ENCODE measurements around the gene SPSB1.

SPSB1 gene

DNA sequence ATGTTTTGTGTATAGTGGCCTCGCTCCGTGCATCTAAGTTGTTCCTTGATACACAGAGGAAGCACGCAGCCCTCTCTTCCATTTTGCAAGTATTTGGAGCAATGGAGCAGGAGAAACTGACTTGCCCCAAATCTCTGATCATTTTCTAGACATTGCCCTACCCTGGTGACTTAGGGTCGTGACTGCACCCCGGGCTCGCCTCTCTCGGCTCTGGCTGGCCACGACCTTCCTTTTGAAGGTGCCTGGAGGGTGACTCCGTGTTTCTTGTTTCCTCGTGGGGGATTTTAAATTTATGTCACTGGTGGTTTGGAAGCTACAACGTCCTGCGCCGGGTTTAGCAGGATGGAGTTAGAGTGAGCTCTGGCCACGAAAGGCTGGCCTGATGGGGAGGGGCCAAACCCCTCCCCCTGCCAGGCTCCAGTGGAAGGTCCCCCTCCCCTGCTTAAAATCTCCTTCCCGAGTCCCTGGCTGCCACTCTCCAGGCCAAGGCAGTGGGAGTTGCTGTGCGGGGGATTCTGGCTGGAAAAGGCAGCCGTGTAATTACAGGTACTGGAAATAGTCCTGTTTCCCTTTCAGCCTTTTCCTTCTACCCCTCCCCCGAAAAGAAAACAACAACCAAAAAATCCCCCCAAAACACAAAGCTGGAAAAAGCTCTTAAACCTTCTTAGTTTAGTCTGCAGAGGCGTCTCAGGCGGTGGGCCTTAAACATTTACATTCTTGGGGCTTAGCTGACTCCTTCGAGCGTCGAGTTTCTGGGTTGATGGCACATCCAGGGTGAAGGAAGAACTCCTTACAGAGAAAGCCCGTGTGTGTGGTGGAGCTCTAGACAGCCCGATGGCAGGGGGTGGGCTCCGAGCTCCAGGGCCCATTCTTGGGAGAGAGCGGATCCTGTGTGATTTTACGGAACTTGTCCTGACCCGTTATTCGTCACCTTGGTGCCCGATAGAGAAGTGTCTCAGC, 28.1 kb downstream of the SPSB1 start:
- no peak for DNase-seq

GRCh38 chr1:9321480-9321849, 28.8 kb downstream of the SPSB1 start:
- no peak for DNase-seq

GRCh38 chr1:9321986-9322660, 29.4 kb downstream of the SPSB1 start:
- DNase-seq = no peak

DNA sequence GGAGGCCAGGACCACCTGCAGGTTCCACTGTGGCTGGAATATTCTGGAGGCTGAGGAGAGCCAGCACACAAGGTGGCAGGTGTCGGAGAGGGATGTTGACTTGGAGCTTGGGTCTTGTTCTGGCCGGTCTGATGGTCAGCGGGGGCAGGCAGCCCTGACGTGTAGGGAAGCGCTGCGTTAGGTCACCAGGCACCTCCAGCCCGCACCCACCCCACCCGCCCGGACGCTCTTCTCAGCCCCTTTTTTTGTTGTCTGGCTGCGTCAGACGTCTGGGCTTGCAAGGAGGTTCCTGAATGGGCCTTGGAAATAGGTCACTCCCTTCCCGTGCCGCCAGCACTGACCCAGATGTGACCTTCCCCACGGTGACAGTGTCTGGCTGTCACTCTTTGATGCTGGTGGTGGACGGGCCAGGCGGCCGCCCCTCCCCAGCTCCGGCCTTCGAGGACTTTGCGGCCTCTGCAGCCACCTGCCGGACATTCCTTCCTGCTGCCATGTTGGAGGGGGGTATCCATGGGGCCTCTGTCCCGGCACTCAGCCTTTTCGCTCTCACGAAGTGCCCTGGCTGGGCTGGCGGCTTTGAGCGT, 30.1 kb downstream of the SPSB1 start:
- no peak for DNase-seq

GRCh38 chr1:9324246-9325096, 31.8 kb downstream of the SPSB1 start:
- DNase-seq = no peak

- no peak for DNase-seq
Observed at GRCh38 chr1:9326596-9326995, 33.9 kb downstream of the SPSB1 start.

DNA sequence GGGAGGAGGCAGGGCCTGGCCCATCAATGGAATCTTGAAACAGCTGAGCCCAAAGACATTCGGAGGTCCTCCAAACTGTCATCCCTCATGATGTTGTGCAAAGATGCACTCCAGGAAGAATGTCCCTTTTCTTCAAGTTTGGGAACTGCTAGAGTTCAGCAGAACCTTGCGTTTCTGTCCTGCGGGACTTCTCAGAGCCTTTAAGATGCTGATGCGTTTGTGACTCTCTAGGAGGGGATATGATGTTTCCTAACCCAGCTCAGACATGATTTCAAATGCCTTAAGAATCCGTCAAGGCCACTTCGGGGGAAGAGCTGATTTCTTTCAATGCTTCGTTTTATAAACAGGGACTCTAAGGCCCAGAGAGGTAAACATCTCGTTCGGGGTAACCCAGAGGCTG, 35.5 kb downstream of the SPSB1 start:
- no peak for DNase-seq

DNA sequence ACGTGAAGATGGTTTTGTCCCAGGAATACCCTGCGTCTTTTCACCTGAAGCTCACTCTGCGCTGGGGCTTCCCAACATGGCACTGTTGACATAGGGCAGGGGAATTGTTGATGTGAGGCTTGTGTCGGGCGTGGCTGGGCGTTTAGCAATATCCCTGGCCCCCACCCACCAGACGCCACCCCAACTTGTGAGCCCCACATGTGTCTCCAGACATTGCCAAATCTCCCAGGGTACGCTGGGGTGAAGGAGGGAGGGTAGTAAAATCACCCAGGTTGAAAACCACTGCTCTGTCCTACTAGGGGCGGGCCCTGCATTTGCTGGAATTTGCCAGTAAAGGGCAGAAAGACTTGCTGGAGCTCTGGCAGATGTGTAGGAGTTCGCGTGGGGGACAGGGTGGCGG, 36.0 kb downstream of the SPSB1 start:
- no peak for DNase-seq

- no peak for DNase-seq
Observed at GRCh38 chr1:9331016-9331415, 38.3 kb downstream of the SPSB1 start.

DNA sequence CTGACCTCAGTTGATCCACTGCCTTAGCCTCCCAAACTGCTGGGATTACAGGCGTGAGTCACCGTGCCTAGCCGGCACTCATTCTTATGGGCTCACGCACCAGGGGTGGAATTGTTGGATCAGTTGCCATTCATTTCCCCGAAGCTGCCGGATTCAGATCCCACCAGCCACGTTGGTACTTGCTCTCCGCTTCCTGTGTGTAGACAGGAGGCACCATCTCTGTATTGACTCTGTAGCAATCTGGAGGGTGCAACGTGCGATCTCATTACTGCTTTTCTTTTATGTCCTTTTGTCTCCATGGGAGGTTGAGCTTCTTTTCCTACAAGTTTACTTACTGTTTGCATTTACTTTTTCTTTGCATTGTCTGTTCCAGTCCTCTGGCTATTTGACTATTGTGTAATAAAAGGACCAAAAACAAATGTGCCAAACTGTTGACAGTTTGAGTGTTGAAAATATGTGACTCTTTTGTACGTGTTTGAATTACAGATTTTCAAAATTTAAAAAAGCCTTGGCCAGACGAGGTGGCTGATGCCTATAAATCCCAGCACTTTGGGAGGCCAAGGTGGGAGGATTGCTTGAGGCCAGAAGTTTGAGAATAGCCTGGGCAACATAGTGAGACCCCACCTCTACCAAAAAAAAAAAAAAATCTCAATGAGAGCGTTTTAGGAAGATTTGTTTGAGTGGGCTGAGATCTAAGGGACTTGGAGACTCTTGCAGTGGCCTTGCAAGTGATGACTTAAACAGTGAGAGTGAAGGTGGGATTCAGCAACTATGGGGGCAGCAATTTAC, 39.1 kb downstream of the SPSB1 start:
- DNase-seq = no peak

GRCh38 chr1:9332513-9333143, 39.9 kb downstream of the SPSB1 start:
- DNase-seq = no peak

- DNase-seq = no peak
Observed at GRCh38 chr1:9338397-9339246, 45.9 kb downstream of the SPSB1 start.

DNA sequence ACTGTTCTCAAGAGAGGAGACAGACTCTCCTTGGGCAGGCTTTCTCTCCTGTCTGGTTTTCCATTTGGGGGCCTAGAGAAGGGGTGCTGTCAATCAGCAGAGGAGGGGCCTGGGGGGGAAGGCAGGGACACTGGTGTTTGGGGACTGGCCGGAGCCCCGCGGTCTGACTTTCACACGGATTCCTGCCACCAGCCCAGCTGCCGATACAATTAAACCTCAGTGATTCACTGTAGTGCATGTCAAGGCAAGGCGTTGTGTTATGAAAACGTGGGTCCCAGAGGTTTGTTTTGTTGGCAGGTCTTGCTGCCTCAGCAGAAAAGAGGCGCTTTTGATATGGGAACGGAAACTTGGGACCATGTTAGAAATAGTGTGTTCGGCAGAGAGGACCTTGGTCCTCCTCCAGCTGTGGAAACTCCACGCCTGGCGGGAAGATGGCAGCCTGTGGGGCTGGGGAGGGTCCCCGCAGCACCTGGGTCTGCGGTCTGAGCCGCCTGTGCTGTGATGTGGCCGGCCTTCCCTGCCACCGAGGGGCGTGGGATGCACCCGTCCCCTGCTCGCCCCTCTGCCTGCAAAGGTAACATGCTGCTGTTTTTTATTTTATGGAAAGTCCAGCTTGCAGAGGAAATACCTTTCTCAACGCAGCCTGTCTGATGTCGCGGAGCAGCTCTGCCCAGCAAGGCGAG, 47.6 kb downstream of the SPSB1 start:
- no peak for DNase-seq

DNA sequence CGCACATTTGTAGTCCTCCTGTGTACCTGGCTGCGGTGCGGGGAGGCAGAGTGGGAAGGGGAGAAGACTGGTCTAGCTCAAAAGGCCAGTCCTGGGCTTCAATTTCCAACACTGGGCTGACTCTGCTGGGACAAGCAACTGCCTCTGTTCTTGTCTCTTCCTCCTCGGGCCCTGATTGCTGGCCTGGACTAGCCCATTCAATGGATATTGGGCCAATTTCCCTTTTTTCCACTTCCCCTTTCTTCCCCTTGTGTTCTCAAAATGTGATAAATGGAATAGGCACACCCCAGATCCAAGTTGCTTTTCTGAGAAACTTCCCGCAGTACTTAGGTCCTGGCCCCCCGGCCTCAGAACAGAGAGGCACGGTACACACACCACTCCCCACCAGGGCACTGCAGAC, 48.2 kb downstream of the SPSB1 start:
- peak; percentile 16 to 27 for DNase-seq

DNA sequence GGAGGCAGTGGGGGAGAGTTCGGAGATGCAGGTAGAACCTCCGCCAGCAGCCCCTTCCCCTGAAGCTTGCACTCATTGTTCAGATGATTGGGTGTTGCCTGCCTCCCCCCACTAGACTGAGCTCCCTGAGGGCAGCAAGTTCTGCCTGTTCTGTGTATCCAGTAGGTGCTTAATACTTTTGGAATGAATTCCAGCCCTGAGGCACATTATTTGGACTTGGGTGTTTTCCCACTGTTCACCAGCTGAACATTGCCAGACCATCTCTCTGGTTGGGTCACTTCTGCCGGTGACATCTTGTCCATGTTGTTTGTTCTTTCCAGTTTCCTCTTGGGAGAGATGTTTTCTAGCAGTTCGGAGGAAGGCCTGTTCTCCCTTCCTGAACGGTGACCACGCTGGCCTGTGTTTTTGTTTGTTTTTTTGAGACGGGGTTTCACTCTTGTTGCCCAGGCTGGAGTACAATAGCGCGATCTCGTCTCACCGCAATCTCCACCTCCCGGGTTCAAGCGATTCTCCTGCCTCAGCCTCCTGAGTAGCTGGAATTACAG, 48.7 kb downstream of the SPSB1 start:
- DNase-seq = no peak

- no peak for DNase-seq
Observed at GRCh38 chr1:9343269-9343668, 50.6 kb downstream of the SPSB1 start.

DNA sequence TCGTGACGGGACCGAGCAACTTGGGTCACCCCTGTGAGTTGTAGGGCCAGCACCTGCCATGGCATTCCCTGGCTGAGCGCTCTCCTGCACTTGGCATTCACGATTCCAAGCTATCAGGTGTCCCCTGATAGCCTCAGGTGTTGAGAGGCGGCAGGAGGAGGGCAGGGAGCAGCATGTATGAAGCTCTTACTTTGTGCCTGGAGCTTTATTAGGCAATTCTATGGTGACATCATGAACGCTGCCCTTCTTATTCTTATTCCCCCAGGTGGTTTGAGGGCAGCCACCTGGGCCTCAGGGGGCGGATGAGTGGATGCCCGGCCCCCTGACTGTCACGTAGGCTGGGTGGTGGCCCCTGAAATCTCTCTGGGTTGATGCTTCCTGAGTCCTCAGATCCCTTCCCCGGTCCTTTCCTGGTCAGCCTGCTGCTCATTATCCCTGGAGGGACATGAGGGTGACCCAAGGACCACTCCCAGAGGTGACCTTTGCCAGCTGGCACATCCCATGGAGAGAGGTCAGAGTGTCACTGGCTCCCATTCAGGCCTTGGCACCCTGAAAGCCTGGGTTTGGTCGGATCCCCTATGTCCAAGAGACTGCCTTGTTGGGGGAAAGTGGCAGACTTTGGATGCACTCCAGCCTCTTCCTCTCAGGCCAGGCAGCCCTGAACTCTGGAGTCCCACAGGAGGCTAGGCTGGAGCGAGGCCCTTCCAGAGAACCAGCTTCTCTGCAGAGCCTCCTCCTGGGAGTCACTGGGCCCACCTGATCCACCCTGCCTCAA, 51.9 kb downstream of the SPSB1 start:
- no peak for DNase-seq

DNA sequence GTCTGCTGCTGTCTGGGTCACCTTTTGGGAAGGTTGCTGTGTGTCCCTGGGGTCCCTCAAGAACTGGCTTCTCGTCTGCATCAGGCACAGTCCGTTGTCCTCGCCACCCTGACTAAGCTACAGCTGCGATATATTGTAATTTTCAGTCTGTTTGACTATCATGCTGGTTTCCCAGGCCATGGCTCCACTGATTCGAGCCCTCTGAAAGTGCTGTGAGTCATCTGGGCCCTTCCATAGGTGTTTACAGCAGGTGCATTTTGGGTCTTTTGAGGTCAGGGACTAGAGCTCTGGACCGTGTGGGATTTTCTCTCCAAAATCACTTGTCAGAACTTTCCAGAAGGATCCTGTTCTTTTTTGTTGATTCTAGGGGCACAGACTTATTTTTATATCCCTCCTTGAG, 52.8 kb downstream of the SPSB1 start:
- DNase-seq = no peak

GRCh38 chr1:9345922-9346321, 53.2 kb downstream of the SPSB1 start:
- DNase-seq = no peak

Data from Kasumi-1 (cell line).